Measurements from ENCODE around the gene TSPAN4.

TSPAN4 gene

DNA sequence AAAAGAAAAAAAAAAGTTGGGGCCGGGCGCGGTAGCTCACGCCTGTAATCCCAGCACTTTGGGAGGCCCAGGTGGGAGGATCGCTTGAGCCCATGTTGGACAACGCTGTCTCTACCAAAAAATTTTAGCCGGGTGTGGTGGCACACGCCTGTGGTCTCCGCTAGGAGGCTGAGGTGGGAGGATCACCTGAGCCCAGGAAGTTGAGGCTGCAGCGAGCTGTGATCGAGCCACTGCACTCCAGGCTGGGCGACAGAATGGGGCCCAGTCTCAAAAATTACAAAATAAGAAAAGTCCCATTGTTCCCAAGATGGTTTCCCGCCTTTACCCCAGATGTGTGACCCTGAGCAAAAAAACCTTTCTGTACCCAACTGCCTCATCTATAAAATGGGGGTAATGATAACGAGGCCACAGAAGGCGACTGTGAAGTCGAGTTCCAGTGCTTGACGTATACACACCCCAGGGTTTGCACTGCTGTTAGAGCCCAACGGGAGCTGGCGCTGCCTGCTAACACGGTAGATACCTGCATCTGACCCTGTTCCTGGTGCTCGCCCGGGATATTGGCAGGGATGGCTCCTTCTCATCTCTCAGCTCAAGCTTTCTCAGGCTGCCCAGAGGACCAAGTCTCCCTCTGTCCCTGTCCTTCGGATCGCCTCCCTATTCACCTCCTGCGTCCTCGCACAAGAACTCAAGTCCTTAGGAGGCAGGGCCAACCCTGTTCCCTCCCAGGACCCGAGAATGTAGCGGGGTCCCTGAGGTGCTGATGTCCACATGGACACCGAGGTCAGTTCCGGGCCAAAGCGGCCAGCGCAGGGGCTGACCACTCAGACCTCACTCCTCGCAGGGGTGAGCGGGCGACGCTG, 34.0 kb upstream of the TSPAN4 start:
- no peak for DNase-seq

DNA sequence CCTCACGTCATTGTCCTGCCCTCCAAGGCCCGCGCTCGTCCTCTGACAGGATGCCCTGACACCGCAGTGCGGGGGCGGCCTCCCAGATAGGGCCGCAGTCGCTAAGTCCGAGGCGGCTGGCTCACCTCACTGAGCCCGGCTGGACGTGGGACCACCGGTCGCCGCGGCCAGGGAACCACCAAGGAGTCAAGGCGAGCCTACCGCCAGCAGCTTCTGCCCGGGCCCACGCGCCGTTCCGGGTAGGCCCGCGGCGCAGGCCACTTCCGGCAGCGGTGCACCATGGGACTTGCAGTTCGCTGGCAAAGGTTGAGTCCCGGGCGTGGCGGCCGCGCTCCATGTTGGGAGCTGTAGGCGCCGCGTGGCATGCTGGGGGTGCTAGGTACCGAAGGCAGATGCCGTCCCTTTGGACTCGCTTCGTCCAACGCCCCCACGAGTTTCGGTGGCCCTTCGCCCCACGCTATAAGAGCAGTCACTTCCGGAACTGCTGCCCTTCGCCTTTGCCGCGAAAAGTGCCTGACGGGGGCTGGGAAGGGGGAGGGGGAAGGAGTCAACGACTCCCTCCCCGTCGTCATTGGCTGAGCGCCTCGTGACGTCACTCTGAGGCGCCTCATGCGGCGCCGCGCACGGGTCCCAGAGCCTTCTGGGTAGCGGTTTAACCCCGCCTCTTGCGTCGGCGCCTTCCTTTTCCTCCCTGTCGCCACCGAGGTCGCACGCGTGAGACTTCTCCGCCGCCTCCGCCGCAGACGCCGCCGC, 33.2 kb upstream of the TSPAN4 start, which contains the start of gene RPLP2:
TSS of gene RPLP2 (plus strand) at position 681 of the 753 bp plus-strand sequence. CDS start 268 bp downstream, outside the sequence.
- peak; percentile 99 for DNase-seq

GRCh38 chr11:810040-810567, 32.5 kb upstream of the TSPAN4 start:
- no peak for DNase-seq

- DNase-seq = no peak
Measured at GRCh38 chr11:811446-812245, 31.0 kb upstream of the TSPAN4 start.

DNA sequence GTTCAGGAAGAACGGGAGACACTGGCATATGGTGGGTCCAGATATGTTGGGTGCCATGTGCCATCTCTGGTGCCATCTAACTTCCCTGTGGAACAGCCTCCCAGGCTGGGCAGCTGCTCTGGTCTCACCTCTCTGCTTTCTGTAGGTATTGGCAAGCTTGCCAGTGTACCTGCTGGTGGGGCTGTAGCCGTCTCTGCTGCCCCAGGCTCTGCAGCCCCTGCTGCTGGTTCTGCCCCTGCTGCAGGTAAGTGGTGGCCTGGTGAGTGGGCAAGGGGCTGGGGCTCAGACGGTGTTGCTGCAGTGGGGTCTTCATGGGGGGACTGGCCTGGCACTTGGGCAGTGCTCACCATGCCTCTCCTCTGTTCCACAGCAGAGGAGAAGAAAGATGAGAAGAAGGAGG, 30.3 kb upstream of the TSPAN4 start:
- no peak for DNase-seq

GRCh38 chr11:813072-813455, 29.6 kb upstream of the TSPAN4 start:
- DNase-seq = no peak

- DNase-seq = no peak
Measured at GRCh38 chr11:813456-814096, 29.1 kb upstream of the TSPAN4 start.

GRCh38 chr11:815675-816432, 26.8 kb upstream of the TSPAN4 start:
- no peak for DNase-seq

DNA sequence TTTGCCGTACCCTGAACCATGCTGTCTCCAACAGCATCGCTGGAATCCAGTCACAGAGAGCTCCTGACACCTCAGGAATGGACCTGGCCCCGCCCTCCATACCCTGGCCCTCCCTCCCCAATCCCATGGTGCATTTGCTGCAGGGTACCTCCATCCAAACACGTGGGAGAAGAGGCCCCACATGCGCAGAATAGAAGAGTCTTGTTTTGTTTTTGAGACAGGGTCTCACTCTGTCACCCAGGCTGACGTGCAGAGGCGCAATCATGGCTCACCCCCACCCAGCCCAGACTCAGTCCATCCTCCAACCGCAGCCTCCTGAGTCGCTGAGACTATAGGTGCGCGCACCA, 26.2 kb upstream of the TSPAN4 start:
- no peak for DNase-seq

DNA sequence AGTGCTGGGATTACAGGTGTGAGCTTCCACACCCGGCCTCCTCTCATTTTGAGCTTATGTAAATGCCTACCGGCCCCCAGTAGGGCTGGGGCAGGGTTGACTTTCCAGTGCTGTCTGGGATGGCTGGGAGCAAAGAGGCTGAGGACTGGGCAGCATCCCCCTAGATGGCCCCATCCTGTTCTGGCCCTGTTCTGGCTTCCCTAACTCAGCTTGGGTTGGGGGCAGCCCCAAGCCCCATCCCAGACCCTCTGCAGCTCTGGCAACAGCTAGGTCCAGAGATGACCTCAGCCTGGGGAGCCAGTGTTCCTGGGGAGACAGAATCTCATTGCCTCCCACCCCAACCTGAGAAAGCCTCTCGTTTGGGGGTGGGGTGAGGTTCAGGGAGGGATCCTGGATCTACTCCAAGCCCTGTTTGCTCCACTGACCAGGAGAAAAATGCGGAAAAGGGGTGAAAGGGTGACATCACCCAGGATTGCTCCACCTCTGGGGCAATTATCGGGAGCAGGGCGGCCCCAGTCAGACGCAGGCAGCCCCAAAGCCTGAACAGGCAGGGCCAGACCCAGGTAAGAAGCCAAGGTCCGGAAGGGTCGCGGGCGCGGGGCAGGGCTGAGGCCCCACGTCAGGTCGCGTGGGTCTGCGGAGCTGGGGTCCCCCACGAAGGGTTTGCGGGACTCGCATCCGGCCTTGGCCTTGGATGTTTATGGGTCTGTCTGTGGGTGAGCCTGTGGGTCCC, 24.1 kb upstream of the TSPAN4 start, which contains the start of gene PNPLA2:
TSS of gene PNPLA2 (plus strand) at position 519 of the 733 bp plus-strand sequence. CDS start 805 bp downstream, outside the sequence.
- DNase-seq = no peak

DNA sequence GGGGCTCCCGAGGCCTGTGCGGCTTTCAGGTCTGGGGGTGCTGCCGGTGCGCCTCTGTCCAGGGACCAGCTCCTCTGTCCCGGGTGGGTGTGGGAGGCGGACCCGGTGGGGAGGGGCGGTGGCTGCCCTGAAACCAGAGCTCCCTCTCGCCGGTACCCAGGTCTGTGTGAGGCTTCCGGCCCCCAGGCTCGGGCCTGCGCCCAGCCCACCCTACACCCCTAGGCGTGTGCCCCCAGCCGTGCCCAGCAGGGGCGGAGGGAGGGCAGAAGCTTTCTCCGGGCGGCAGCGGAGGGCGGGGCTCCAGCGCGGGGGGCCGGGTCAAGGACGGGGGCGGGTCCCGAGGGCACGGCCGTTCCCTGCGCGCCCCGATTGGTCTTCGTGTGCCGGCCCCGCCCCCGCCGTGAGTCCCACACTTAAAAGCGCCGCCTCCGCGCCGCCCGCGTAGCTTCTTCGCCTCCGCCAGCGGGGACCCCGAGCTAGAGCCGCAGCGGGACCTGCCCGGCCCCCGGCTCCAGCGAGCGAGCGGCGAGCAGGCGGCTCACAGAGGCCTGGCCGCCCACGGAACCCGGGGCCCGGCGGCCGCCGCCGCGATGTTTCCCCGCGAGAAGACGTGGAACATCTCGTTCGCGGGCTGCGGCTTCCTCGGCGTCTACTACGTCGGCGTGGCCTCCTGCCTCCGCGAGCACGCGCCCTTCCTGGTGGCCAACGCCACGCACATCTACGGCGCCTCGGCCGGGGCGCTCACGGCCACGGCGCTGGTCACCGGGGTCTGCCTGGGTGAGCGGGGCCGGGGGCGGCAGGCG, 23.3 kb upstream of the TSPAN4 start:
- peak; percentile 92 for DNase-seq

DNA sequence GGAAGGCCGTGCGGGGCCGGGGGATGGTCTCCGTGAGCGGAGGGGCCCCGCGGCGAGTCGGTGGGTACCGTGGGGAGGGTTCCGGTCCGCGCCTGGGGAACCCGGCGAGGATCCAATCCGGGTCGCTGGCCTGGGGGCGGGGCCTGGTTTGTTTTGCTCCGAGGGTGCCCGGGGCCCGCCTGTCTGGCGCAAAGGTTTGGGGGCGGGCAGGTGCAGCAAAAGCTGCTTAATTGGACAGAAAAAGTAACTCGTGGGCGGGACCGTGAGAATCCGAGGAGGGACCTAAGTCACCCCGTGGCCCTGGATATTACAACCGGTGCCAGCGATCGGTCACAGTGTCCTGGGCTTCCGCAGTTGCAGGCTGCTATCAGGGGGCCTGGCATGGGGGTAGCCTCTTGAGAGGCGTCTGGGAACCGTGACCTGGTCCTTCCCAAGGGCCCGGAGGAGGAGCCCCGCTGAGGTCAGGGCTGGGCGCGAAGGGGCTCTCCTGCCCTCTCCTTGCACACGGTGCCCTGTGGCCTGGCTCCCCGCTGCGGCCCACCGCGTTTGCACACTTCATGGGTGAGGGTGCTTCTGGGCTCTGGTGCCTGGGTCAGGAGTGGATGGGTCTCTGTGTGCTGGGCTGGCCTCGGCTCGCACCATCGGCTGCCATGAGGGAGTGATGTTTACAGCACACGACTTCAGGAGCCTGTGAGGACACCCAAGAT, 22.6 kb upstream of the TSPAN4 start:
- DNase-seq = peak; percentile 93

DNA sequence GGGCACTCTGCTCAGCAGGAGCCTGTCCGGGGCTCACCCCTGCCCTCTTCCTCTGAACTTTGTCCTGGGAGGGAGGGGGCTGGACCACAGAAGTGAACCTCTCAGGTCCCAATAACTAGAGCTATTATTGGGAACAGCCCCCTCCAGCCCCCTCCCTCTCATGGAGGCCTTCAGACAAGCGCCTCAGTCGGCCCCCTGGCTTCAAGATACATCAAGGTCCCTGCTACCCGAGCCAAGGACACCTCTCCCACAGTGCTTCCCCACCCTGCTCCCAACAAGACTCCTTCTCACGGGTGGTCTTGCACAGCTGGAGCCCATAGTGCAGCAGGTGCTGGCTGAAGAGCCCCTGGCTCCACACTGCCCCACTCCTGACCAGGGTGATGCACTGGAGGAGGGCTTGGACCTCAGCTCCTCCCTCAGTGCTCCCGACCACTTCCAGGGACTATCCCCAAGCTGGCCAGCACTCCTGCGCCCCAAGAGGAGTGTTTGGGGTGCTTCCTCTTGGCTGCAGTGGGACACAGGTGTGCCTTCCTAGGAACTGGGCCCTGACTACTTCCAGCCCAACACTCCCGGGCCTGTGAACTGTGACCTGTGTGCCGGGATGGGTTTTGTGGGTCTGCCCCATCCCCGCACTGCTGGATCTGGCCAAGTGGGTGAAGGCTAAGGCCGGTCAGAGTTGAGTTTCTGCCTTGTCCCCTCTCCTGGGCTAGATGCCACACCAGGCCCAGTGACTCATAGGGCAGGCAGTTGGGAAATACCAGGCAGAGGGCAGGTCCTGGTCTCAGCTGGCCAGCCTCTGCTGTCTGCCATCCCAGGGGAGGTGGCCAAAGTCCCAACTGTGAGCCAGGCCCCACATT, 21.8 kb upstream of the TSPAN4 start:
- DNase-seq = no peak

DNA sequence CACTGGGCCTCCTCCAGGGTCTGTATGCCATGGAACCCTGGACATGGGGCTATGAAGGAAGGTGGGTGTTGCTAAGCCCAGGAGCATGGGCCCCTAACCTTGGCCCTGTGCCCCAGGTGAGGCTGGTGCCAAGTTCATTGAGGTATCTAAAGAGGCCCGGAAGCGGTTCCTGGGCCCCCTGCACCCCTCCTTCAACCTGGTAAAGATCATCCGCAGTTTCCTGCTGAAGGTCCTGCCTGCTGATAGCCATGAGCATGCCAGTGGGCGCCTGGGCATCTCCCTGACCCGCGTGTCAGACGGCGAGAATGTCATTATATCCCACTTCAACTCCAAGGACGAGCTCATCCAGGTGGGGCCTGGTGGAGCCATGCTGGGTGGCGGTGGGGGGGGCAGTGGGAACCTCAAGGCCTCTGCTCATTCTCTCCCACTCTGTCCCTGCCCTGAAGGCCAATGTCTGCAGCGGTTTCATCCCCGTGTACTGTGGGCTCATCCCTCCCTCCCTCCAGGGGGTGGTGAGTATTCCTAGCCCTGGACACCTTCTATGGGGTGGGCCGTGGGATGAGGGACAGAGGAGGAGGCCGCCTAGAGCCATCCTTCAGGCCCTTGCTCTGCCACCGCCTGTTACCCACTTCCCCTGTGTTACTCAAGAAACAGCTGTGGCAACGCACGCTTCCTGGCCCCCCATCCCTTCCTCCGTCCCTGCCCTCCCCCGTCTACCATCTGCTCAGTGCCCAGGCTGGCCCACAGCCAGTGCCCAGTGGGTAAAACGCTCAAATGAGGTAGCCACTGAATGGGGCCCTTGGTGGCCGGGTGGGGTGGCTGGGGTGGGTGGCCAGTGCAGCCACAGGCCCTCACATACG, 20.9 kb upstream of the TSPAN4 start:
- no peak for DNase-seq

DNA sequence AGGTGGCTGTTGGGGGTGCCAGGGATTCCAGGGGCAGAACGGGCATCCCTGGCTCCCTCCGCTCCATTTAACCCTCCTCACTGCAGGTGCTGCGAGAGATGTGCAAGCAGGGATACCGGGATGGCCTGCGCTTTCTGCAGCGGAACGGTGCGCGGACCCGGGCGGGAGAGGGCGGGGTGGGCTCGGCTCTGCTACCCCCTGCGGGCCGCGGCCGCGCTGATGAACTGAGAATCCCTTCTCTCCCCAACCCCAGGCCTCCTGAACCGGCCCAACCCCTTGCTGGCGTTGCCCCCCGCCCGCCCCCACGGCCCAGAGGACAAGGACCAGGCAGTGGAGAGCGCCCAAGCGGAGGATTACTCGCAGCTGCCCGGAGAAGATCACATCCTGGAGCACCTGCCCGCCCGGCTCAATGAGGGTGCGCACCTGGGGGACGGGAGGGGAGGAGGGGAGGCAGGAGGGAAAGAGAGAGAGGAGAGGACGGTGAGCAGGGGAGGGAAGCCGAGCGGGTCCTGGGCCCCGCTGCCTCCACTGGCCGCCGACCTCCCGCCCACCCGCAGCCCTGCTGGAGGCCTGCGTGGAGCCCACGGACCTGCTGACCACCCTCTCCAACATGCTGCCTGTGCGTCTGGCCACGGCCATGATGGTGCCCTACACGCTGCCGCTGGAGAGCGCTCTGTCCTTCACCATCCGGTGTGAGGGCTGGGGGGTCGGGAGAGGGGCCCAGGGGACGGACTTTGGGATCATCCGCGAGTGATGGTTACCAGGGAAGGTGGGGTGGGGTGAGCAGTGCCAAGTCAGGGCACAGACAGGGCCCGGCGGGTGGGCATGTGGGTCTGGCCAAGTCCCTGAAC, 19.0 kb upstream of the TSPAN4 start:
- no peak for DNase-seq

GRCh38 chr11:824292-824880, 18.3 kb upstream of the TSPAN4 start:
- DNase-seq = no peak
